ENCODE data around the gene KLK13. TPM values are rescaled to one million over a fixed set of nuclear protein-coding genes. Genes with fewer than 3 reads are reported as not detected.

Gene KLK13
- total RNA-seq, 4 donors from 2014 or later, result 0.63 TPM; not detected in 3

DNA sequence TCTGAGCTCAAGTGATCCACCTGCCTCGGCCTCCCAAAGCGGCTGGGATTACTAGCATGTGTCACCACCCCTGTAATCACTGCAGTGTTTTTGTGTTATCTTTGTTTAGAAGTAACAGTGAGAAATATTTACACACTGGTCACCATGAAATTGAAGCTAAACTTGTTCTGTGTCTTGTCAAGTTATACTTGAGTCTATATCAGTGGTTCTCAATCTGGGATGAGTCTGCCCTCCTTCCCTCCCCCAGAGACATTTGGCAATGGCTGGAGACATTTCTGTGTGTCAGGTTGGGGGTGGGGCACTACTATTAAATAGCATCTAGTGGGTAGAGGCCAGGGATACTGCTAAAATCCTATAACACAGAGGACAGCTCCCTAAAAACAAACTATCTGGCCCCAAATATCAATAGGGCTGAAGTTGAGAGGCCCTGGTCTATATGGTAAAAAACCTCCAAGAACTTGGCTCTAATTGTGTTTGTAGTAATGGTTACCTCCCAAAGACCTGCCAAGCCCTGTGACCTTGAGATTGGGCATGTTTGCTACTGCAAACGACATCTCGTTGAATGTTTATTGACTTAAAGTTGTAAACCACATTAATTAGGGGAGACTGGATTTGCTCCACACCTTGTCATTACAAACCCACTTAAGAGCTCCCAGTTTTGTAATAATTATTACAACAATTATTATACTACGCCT, 36.4 kb upstream of the KLK13 start:
- Histone ChIP-seq H3K27ac (no peak overlapping the region), H3K4me1 (peaks cover 0 to 17% (median 0%) of the 10 kb centered on the region in 4 donors), H3K9me3 (no peaks in the 10 kb centered on the region), H3K4me3 (no peak overlapping the region), H3K27me3 (no peaks in the 10 kb centered on the region), H3K36me3 (peaks cover 0 to 79% (median 6%) of the 10 kb centered on the region in 3 donors)
- no peak for DNase-seq (ENCODE audit: low spot score in 2 of 2)
- TF ChIP-seq, protein P1, sequence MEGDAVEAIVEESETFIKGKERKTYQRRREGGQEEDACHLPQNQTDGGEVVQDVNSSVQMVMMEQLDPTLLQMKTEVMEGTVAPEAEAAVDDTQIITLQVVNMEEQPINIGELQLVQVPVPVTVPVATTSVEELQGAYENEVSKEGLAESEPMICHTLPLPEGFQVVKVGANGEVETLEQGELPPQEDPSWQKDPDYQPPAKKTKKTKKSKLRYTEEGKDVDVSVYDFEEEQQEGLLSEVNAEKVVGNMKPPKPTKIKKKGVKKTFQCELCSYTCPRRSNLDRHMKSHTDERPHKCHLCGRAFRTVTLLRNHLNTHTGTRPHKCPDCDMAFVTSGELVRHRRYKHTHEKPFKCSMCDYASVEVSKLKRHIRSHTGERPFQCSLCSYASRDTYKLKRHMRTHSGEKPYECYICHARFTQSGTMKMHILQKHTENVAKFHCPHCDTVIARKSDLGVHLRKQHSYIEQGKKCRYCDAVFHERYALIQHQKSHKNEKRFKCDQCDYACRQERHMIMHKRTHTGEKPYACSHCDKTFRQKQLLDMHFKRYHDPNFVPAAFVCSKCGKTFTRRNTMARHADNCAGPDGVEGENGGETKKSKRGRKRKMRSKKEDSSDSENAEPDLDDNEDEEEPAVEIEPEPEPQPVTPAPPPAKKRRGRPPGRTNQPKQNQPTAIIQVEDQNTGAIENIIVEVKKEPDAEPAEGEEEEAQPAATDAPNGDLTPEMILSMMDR (IDR thresholded peaks at IDR 0.05), result no peak
- TF ChIP-seq POLR2A (IDR thresholded peaks at IDR 0.05), result no peak
- no peak for TF ChIP-seq EP300 (IDR thresholded peaks at IDR 0.05)
- WGBS, 2 donors, result 73 to 75% methylated on average over 5 of the region's 5 CpGs

DNA sequence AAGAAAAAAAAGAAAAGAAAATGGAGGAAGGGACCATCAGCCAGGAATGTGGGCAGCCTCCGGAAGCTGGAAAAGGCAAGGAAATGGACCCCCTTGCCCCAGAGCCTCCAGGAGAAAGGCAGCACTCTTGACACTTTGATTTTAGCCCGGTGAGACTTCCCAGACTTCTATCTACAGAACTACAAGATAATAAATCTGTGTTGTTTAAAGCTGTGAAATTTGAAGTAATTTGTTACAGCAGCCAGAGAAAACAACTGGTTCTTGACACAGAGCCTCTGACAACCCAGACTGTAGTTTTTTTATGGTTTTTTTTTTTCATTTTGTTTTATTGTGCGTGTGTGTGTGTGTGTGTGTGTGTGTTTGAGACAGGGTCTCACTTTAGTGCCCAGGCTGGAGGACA, 35.7 kb upstream of the KLK13 start:
- Histone ChIP-seq H3K27ac (no peak overlapping the region), H3K27me3 (no peaks in the 10 kb centered on the region), H3K4me1 (peaks cover 0 to 12% (median 0%) of the 10 kb centered on the region in 4 donors), H3K4me3 (no peak overlapping the region), H3K36me3 (peaks cover 0 to 73% (median 6%) of the 10 kb centered on the region in 3 donors), H3K9me3 (no peaks in the 10 kb centered on the region)
- WGBS, 2 donors, result 49% methylated on average over 3 of the region's 3 CpGs
- TF ChIP-seq EP300 (IDR thresholded peaks at IDR 0.05) (no peak), POLR2A (IDR thresholded peaks at IDR 0.05) (no peak)
- TF ChIP-seq, protein P1 (IDR thresholded peaks at IDR 0.05), result no peak
- no peak for DNase-seq (ENCODE audit: low spot score in 2 of 2)

DNA sequence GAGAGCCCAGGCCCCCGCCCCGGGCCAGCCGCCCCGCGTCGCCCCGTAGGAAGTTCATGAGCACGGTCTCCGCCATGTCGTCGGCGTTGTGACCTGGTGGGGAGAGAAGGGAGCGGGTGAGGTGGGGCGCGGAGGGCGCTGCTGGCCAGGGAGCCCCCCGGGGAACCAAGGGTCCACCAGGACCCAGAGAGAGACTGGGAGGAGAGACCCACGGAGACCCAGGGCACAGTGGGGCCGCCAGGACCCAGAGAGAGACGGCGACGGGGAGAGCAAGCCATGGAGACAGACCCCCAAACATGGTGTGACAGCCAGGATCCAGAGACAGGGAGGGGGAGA, 34.1 kb upstream of the KLK13 start:
- no peaks in the 10 kb centered on the region for H3K9me3 ChIP-seq
- H3K27me3 ChIP-seq, result no peaks in the 10 kb centered on the region
- WGBS, 2 donors, result 58 to 60% methylated on average over 9 to 21 of the region's 22 CpGs
- peak overlapping the region in 2 of 4 donors; percentile 6 to 33 for H3K4me3 ChIP-seq
- no peak for DNase-seq (ENCODE audit: low spot score in 2 of 2)
- peaks cover 0 to 57% (median 6%) of the 10 kb centered on the region in 3 donors for H3K36me3 ChIP-seq
- H3K27ac ChIP-seq, result no peak overlapping the region
- TF ChIP-seq POLR2A (IDR thresholded peaks at IDR 0.05) (no peak), EP300 (IDR thresholded peaks at IDR 0.05) (no peak)
- TF ChIP-seq, protein P1 (IDR thresholded peaks at IDR 0.05), result no peak
- peaks cover 0 to 8% (median 0%) of the 10 kb centered on the region in 4 donors for H3K4me1 ChIP-seq

DNA sequence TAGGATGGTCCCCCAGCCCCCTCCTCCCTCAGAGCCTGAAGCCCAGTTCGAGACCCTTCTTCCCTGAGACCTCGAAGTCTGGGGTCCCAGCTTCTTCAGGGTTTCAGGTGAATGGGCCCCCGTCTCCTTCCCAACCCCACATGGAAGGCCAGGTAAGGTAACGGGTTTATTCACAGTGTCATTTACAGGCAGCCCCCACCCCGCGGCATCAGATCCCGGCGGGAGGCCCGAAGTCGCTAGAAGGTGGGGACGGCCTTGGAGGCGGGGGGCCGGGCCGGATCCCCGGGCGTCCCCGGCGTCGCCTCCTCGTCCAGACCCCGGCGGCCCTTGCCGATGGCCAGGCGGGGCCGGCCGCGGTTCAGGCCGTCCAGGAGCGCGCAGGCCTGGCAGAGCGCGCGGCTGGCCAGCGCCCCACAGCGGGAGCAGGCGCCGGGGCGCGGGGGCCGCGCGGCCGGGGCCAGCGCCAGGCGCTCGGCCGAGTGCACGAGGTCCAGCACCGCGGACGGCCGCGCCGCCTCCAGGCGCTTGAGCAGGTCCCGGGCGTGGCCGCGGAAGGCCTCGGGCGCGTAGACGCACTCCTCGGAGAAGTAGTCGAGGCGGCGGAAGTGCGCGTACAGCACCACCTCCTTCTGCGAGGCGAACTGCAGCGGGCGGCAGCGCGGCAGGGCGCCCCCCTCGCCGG, 33.6 kb upstream of the KLK13 start:
- no peaks in the 10 kb centered on the region for H3K27me3 ChIP-seq
- WGBS, 2 donors, result 50 to 72% methylated on average over 4 to 21 of the region's 78 CpGs
- no peak for DNase-seq (ENCODE audit: low spot score in 2 of 2)
- H3K36me3 ChIP-seq, result peaks cover 0 to 52% (median 6%) of the 10 kb centered on the region in 3 donors
- peak overlapping the region in 2 of 4 donors; percentile 6 to 33 for H3K4me3 ChIP-seq
- no peaks in the 10 kb centered on the region for H3K9me3 ChIP-seq
- no peak overlapping the region for H3K27ac ChIP-seq
- peaks cover 0 to 4% (median 0%) of the 10 kb centered on the region in 4 donors for H3K4me1 ChIP-seq
- TF ChIP-seq, protein P1 (IDR thresholded peaks at IDR 0.05), result peak in 3 of 5 experiments; percentile 17 to 37 (median 20)
- TF ChIP-seq EP300 (IDR thresholded peaks at IDR 0.05), result no peak
- TF ChIP-seq POLR2A (IDR thresholded peaks at IDR 0.05), result no peak

DNA sequence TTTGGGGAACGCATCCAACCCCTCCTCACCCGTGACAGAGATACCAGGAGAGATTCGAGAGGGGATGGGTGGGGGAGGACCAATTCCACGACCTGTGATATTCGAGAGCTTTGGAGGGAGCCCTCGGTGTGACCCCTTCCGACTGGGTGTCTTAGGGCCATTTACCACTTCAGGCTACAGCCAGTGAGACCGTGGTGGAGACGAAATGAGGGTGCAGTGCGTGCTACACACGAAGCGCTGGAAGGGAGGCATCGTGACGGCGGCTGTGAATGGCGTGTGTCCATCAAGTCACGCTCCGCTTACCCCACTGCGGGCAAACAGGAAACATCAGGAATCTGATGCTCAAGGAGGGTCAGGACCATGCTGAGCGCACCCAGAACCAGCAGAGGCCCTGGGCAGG, 32.9 kb upstream of the KLK13 start:
- Histone ChIP-seq H3K27me3 (no peaks in the 10 kb centered on the region), H3K4me1 (peaks cover 0 to 4% (median 0%) of the 10 kb centered on the region in 4 donors), H3K36me3 (peaks cover 0 to 45% (median 4%) of the 10 kb centered on the region in 3 donors), H3K4me3 (no peak overlapping the region), H3K27ac (no peak overlapping the region), H3K9me3 (no peaks in the 10 kb centered on the region)
- TF ChIP-seq, protein P1 (IDR thresholded peaks at IDR 0.05), result no peak
- TF ChIP-seq POLR2A (IDR thresholded peaks at IDR 0.05) (no peak), EP300 (IDR thresholded peaks at IDR 0.05) (no peak)
- WGBS, 2 donors, result 86 to 88% methylated on average over 20 of the region's 20 CpGs
- no peak for DNase-seq (ENCODE audit: low spot score in 2 of 2)

Data from tibial nerve (tissue), 4 donors.